ENCODE measurements around the gene VSX2. TPM values are rescaled to one million over a fixed set of nuclear protein-coding genes. Genes with fewer than 3 reads are reported as not detected.

VSX2 gene
- total and polyA plus RNA-seq, 2 of the 13 experiments (the other 11 are each of a cell fraction or from before 2014, with no cell fraction given), result 0.05 TPM; not detected in 1

DNA sequence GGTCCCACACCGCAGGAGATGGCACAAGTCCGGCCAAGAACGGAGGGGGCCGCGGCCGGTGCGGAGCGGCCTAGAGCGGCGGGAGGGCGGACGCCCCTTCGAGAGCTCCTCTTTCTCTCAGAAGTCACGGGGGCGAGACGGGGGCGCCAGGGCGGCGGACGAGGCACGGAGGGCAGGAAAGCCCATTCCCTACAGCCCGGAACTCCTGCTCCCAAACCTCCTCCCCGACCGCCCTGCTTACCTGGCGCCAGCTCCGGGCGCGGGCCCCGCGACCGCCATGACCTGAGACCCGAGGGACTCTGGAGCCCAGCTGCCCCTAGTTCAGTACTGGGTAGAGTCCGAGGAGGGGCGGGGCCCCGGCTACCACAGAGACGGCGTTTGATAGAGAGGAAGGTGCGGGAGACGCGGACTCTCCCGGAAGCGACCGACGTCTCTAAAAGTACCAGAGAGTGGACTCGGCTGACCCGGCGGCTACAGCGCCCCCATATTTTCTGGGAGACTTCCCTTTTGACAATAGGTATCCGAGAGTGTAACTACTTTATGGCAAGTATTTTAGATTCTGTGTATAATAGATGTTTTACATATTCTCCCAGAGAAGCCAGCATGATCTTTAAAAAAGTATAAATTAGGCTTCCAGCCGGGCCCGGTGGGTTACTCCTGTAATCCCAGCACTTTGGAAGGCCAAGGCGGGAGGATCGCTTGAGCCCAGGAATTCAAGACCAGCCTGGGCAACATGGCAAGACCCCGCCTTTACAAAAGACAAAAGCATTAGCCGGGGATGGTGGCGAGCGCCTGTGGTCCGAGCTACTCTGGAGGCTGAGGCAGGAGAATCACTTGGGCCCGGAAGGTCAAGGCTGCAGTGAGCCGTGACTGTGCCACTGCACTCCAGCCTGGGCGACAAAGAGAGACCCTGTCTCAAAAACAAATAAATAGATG is 63.7 kb downstream of the VSX2 start, which contains the start of gene ABCD4 (continued):
- TF ChIP-seq HNRNPLL (IDR thresholded peaks at IDR 0.05; ENCODE audit: low read depth, low read length, poor library complexity, severe bottlenecking) (peak; percentile 55), PPARG (CRISPR knock-in tag; conservative IDR thresholded peaks at IDR 0.05) (0 out of 2 replicates have a peak, but pooled peaks have one; percentile 34), ZSCAN21 (CRISPR knock-in tag; IDR thresholded peaks at IDR 0.05; ENCODE audit: borderline replicate concordance) (peak; percentile 99), ZNF335 (CRISPR knock-in tag; IDR thresholded peaks at IDR 0.05) (peak; percentile 9; the same call in 1 of the 2 replicates), ZFP36L2 (CRISPR knock-in tag; IDR thresholded peaks at IDR 0.05) (no peak), ATF7-NPFF (CRISPR knock-in tag; IDR thresholded peaks at IDR 0.05; ENCODE audit: low read depth) (peak; percentile 86), ZNF567 (CRISPR knock-in tag; IDR thresholded peaks at IDR 0.05; ENCODE audit: borderline replicate concordance) (no peak; the same call in 1 of the 2 replicates), ZNF282 (IDR thresholded peaks at IDR 0.05; ENCODE audit: partially characterized antibody) (no peak), MTA3 (CRISPR knock-in tag; IDR thresholded peaks at IDR 0.05) (no peak), MED13 (CRISPR knock-in tag; IDR thresholded peaks at IDR 0.05) (no peak), ZNF501 (CRISPR knock-in tag; IDR thresholded peaks at IDR 0.05) (peak; percentile 84), ZNF672 (CRISPR knock-in tag; IDR thresholded peaks at IDR 0.05) (no peak), ZNF775 (CRISPR knock-in tag; IDR thresholded peaks at IDR 0.05; ENCODE audit: borderline replicate concordance) (no peak), ZNF615 (CRISPR knock-in tag; IDR thresholded peaks at IDR 0.05; ENCODE audit: borderline replicate concordance) (no peak), GTF3A (CRISPR knock-in tag; conservative IDR thresholded peaks at IDR 0.05) (no peak)
- TF ChIP-seq, protein P1, sequence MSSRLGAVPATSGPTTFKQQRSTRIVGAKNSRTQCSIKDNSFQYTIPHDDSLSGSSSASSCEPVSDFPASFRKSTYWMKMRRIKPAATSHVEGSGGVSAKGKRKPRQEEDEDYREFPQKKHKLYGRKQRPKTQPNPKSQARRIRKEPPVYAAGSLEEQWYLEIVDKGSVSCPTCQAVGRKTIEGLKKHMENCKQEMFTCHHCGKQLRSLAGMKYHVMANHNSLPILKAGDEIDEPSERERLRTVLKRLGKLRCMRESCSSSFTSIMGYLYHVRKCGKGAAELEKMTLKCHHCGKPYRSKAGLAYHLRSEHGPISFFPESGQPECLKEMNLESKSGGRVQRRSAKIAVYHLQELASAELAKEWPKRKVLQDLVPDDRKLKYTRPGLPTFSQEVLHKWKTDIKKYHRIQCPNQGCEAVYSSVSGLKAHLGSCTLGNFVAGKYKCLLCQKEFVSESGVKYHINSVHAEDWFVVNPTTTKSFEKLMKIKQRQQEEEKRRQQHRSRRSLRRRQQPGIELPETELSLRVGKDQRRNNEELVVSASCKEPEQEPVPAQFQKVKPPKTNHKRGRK (CRISPR knock-in tag; IDR thresholded peaks at IDR 0.05), result no peak
- TF ChIP-seq, protein P2, sequence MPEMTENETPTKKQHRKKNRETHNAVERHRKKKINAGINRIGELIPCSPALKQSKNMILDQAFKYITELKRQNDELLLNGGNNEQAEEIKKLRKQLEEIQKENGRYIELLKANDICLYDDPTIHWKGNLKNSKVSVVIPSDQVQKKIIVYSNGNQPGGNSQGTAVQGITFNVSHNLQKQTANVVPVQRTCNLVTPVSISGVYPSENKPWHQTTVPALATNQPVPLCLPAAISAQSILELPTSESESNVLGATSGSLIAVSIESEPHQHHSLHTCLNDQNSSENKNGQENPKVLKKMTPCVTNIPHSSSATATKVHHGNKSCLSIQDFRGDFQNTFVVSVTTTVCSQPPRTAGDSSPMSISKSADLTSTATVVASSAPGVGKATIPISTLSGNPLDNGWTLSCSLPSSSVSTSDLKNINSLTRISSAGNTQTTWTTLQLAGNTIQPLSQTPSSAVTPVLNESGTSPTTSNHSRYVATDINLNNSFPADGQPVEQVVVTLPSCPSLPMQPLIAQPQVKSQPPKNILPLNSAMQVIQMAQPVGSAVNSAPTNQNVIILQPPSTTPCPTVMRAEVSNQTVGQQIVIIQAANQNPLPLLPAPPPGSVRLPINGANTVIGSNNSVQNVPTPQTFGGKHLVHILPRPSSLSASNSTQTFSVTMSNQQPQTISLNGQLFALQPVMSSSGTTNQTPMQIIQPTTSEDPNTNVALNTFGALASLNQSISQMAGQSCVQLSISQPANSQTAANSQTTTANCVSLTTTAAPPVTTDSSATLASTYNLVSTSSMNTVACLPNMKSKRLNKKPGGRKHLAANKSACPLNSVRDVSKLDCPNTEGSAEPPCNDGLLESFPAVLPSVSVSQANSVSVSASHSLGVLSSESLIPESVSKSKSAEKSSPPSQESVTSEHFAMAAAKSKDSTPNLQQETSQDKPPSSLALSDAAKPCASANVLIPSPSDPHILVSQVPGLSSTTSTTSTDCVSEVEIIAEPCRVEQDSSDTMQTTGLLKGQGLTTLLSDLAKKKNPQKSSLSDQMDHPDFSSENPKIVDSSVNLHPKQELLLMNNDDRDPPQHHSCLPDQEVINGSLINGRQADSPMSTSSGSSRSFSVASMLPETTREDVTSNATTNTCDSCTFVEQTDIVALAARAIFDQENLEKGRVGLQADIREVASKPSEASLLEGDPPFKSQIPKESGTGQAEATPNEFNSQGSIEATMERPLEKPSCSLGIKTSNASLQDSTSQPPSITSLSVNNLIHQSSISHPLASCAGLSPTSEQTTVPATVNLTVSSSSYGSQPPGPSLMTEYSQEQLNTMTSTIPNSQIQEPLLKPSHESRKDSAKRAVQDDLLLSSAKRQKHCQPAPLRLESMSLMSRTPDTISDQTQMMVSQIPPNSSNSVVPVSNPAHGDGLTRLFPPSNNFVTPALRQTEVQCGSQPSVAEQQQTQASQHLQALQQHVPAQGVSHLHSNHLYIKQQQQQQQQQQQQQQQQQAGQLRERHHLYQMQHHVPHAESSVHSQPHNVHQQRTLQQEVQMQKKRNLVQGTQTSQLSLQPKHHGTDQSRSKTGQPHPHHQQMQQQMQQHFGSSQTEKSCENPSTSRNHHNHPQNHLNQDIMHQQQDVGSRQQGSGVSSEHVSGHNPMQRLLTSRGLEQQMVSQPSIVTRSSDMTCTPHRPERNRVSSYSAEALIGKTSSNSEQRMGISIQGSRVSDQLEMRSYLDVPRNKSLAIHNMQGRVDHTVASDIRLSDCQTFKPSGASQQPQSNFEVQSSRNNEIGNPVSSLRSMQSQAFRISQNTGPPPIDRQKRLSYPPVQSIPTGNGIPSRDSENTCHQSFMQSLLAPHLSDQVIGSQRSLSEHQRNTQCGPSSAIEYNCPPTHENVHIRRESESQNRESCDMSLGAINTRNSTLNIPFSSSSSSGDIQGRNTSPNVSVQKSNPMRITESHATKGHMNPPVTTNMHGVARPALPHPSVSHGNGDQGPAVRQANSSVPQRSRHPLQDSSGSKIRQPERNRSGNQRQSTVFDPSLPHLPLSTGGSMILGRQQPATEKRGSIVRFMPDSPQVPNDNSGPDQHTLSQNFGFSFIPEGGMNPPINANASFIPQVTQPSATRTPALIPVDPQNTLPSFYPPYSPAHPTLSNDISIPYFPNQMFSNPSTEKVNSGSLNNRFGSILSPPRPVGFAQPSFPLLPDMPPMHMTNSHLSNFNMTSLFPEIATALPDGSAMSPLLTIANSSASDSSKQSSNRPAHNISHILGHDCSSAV (CRISPR knock-in tag; IDR thresholded peaks at IDR 0.05; ENCODE audit: borderline replicate concordance), result no peak
- TF ChIP-seq, protein P3, sequence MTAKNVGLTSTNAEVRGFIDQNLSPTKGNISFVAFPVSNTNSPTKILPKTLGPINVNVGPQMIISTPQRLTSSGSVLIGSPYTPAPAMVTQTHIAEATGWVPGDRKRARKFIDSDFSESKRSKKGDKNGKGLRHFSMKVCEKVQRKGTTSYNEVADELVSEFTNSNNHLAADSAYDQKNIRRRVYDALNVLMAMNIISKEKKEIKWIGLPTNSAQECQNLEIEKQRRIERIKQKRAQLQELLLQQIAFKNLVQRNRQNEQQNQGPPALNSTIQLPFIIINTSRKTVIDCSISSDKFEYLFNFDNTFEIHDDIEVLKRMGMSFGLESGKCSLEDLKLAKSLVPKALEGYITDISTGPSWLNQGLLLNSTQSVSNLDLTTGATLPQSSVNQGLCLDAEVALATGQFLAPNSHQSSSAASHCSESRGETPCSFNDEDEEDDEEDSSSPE (CRISPR knock-in tag; IDR thresholded peaks at IDR 0.05), result 0 out of 2 replicates have a peak, but pooled peaks have one; percentile 63

Measured in HepG2 (cell line).